Progenitor cell of endocrine pancreas (in vitro differentiated cells): ENCODE measurements around the gene PGAP2. TPM values are rescaled to one million over a fixed set of nuclear protein-coding genes. Genes with fewer than 3 reads are reported as not detected.

Experiments used
- DNase-seq: peaks from one replicate; pipeline ENCODE4 v3.0.0; 2021; ENCODE audit warnings: low spot score; ENCODE audit not compliant: unreplicated experiment
- H3K27ac Mint-ChIP-seq: 2 replicates; pipeline ENCODE4 v1.8.0; 2021; ENCODE audit warnings: mild to moderate bottlenecking, moderate library complexity, mixed read lengths
- H3K27me3 Mint-ChIP-seq: 2 replicates; pipeline ENCODE4 v1.8.0; 2021; ENCODE audit warnings: mixed read lengths
- H3K36me3 Mint-ChIP-seq: 2 replicates; pipeline ENCODE4 v1.8.0; 2022; ENCODE audit warnings: mixed read lengths; ENCODE audit not compliant: insufficient read depth
- H3K4me1 Mint-ChIP-seq: 2 replicates; pipeline ENCODE4 v1.8.0; 2021; ENCODE audit warnings: low read depth, mixed read lengths
- H3K4me3 Mint-ChIP-seq: 2 replicates; pipeline ENCODE4 v1.8.0; 2021; ENCODE audit warnings: low read depth, mild to moderate bottlenecking, moderate library complexity, mixed read lengths
- H3K9me3 Mint-ChIP-seq: 2 replicates; pipeline ENCODE4 v1.8.0; 2021; ENCODE audit warnings: low read depth, mixed read lengths
- CTCF ChIP-seq: fragments of 200-600 bp; sonication (generic); IDR thresholded peaks from one replicate; pipeline ENCODE4 v1.5.0; 2021; ENCODE audit warnings: antibody characterized with exemption, mild to moderate bottlenecking; ENCODE audit not compliant: unreplicated experiment
- total RNA-seq: library from RNA; stranded (reverse); gene quantifications from 2 replicates; pipeline ENCODE4 v1.2.1, GENCODE V29; 2021

PGAP2 gene
- total RNA-seq, 1 donor from 2014 or later, result 51.3 TPM

GRCh38 chr11:3823762-3824506 lies 15.6 kb downstream of the PGAP2 start:
- peaks cover 7% of the 10 kb centered on the region for H3K36me3 Mint-ChIP-seq
- no peak for DNase-seq
- H3K9me3 Mint-ChIP-seq, result no peaks in the 10 kb centered on the region
- H3K27ac Mint-ChIP-seq, result peak overlapping the region; percentile 39
- TF ChIP-seq CTCF, result no peak
- no peak overlapping the region for H3K4me3 Mint-ChIP-seq
- H3K27me3 Mint-ChIP-seq, result no peaks in the 10 kb centered on the region
- H3K4me1 Mint-ChIP-seq, result no peaks in the 10 kb centered on the region

- Mint-ChIP-seq H3K4me3 (no peak overlapping the region), H3K9me3 (no peaks in the 10 kb centered on the region), H3K4me1 (no peaks in the 10 kb centered on the region), H3K27me3 (no peaks in the 10 kb centered on the region), H3K27ac (no peak overlapping the region), H3K36me3 (peaks cover 7% of the 10 kb centered on the region)
- DNase-seq, result peak; percentile 48
- TF ChIP-seq CTCF, result peak; percentile 66
These were observed 16.5 kb downstream of the PGAP2 start for GRCh38 chr11:3824714-3825472.

GRCh38 chr11:3825473-3826154 lies 17.3 kb downstream of the PGAP2 start:
- no peaks in the 10 kb centered on the region for H3K9me3 Mint-ChIP-seq
- no peak for DNase-seq
- peaks cover 7% of the 10 kb centered on the region for H3K36me3 Mint-ChIP-seq
- no peak for TF ChIP-seq CTCF
- no peak overlapping the region for H3K4me3 Mint-ChIP-seq
- no peaks in the 10 kb centered on the region for H3K4me1 Mint-ChIP-seq
- H3K27me3 Mint-ChIP-seq, result no peaks in the 10 kb centered on the region
- no peak overlapping the region for H3K27ac Mint-ChIP-seq

GRCh38 chr11:3826721-3827120 lies 18.4 kb downstream of the PGAP2 start:
- Mint-ChIP-seq H3K27ac (no peak overlapping the region), H3K4me3 (no peak overlapping the region), H3K27me3 (no peaks in the 10 kb centered on the region), H3K9me3 (no peaks in the 10 kb centered on the region), H3K4me1 (peaks cover under 1% of the 10 kb centered on the region), H3K36me3 (peaks cover 11% of the 10 kb centered on the region)
- TF ChIP-seq CTCF, result no peak
- no peak for DNase-seq
